GM18502 (cell line): ENCODE measurements around the gene TSPAN3.

ENCODE experiments used
- ATAC-seq: cut with Tn5 transposase; IDR thresholded peaks from one replicate; pipeline ENCODE4 v1.9.1; 2021; ENCODE audit warnings: mild to moderate bottlenecking; ENCODE audit not compliant: unreplicated experiment, poor library complexity

TSPAN3 gene

DNA sequence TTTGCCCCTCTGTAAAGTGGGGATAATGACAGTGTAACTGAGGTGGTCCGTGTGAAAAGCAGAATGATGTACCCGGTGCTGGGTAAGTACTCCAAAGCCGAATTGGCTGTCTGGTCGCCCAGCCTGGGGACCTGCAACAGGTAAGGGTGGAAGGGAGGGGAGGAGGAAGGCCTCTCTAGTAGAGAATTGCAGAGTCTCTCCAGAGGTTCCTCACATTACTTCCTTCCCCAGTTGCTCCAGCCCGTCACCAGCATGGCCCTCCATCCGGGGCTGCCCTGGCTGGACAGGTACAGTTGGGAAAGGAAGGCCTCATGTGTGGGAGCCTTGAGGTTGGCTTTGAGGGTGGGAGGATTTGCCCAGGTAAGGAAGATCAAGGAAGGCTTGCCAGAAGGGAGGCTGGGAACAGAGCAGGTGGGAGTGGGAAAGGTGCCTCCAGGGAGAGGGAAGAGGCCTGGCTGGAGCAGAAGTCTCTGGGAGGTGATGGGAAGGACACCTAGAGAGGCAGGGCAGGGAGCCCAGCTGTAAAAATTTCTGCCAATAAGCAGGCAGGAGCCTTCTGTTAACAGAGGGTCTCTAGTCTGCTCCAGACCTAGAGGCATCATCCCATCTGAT, 77.7 kb downstream of the TSPAN3 start:
- no peak for ATAC-seq

- ATAC-seq = no peak
These were observed 78.9 kb downstream of the TSPAN3 start for GRCh38 chr15:76991741-76992645.
